H9 (cell line): ENCODE results near the gene KHNYN. TPM values are rescaled to one million over a fixed set of nuclear protein-coding genes. Genes with fewer than 3 reads are reported as not detected.

Source experiments
- DNase-seq: peaks from one replicate; pipeline ENCODE4 v3.0.0-alpha.2; 2017
- H2AFZ ChIP-seq: one replicate; pipeline ENCODE4 v1.6.1; 2013; ENCODE audit warnings: mild to moderate bottlenecking, low read length, control low read depth, moderate library complexity
- H2AK5ac ChIP-seq: 2 replicates; pipeline ENCODE4 v1.6.1; 2013; ENCODE audit warnings: low read length, control low read depth, mixed read lengths; ENCODE audit not compliant: insufficient read length
- H2BK120ac ChIP-seq: one replicate; pipeline ENCODE4 v1.6.1; 2013; ENCODE audit warnings: low read depth, mild to moderate bottlenecking, low read length, control low read depth, inconsistent platforms; ENCODE audit not compliant: poor library complexity, severe bottlenecking
- H2BK12ac ChIP-seq: 2 replicates; pipeline ENCODE4 v1.6.1; 2013; ENCODE audit warnings: low read length, control low read depth, mixed read lengths, low read depth; ENCODE audit not compliant: insufficient read length
- H2BK15ac ChIP-seq: 2 replicates; pipeline ENCODE4 v1.6.1; 2013; ENCODE audit warnings: low read depth, low read length, control low read depth
- H2BK20ac ChIP-seq: one replicate; pipeline ENCODE4 v1.6.1; 2013; ENCODE audit warnings: low read depth, mild to moderate bottlenecking, low read length, control low read depth, inconsistent platforms; ENCODE audit not compliant: poor library complexity, severe bottlenecking
- H2BK5ac ChIP-seq: 2 replicates; pipeline ENCODE4 v1.6.1; 2013; ENCODE audit warnings: low read length, control low read depth, mixed read lengths; ENCODE audit not compliant: insufficient read length
- H3K14ac ChIP-seq: 2 replicates; pipeline ENCODE4 v1.6.1; 2013; ENCODE audit warnings: low read length, control low read depth; ENCODE audit not compliant: insufficient read depth
- H3K18ac ChIP-seq: 2 replicates; pipeline ENCODE4 v1.6.1; 2013; ENCODE audit warnings: low read depth, mild to moderate bottlenecking, mixed read lengths, low read length, control low read depth; ENCODE audit not compliant: insufficient read length
- H3K23ac ChIP-seq: 2 replicates; pipeline ENCODE4 v1.6.1; 2013; ENCODE audit warnings: low read length, control low read depth, mixed read lengths, low read depth; ENCODE audit not compliant: insufficient read length
- H3K23me2 ChIP-seq: 2 replicates; pipeline ENCODE4 v1.6.1; 2013; ENCODE audit warnings: low read depth, mild to moderate bottlenecking, mixed read lengths, low read length, control low read depth; ENCODE audit not compliant: insufficient read length, poor library complexity, severe bottlenecking
- H3K27ac ChIP-seq: 2 replicates; pipeline ENCODE4 v1.5.1; 2013; ENCODE audit warnings: low read length, control low read depth, mixed read lengths, low read depth; ENCODE audit not compliant: insufficient read length
- H3K27me3 ChIP-seq: 2 replicates; pipeline ENCODE4 v1.6.1; 2013; ENCODE audit warnings: low read length, control low read depth, inconsistent platforms; ENCODE audit not compliant: insufficient read depth
- H3K4ac ChIP-seq: 2 replicates; pipeline ENCODE4 v1.6.1; 2013; ENCODE audit warnings: low read depth, mild to moderate bottlenecking, control low read depth, inconsistent platforms, low read length, moderate library complexity
- H3K4me1 ChIP-seq: 2 replicates; pipeline ENCODE4 v1.6.1; 2013; ENCODE audit warnings: low read length, control low read depth, inconsistent platforms; ENCODE audit not compliant: insufficient read depth
- H3K4me2 ChIP-seq: 2 replicates; pipeline ENCODE4 v1.6.1; 2013; ENCODE audit warnings: low read length, control low read depth, mixed read lengths; ENCODE audit not compliant: insufficient read length, insufficient read depth
- H3K56ac ChIP-seq: 2 replicates; pipeline ENCODE4 v1.6.1; 2013; ENCODE audit warnings: low read depth, mild to moderate bottlenecking, mixed read lengths, low read length, control low read depth; ENCODE audit not compliant: insufficient read length
- H3K79me1 ChIP-seq: 2 replicates; pipeline ENCODE4 v1.6.1; 2013; ENCODE audit warnings: low read depth, mild to moderate bottlenecking, moderate library complexity, low read length, control low read depth, inconsistent platforms; ENCODE audit not compliant: insufficient read depth, poor library complexity, severe bottlenecking
- H3K79me2 ChIP-seq: 2 replicates; pipeline ENCODE4 v1.6.1; 2013; ENCODE audit warnings: low read length, control low read depth, inconsistent platforms; ENCODE audit not compliant: insufficient read depth
- H3K9ac ChIP-seq: 2 replicates; pipeline ENCODE4 v1.6.1; 2013; ENCODE audit warnings: low read length, control low read depth, mixed read lengths; ENCODE audit not compliant: insufficient read length; ENCODE audit errors: extremely low read depth
- H3K9me3 ChIP-seq: one replicate; pipeline ENCODE4 v1.6.1; 2013; ENCODE audit warnings: low read depth, low read length, inconsistent platforms; ENCODE audit not compliant: control insufficient read depth
- H3T11ph ChIP-seq: one replicate; pipeline ENCODE4 v1.6.1; 2013; ENCODE audit warnings: mild to moderate bottlenecking, low read length, control low read depth, inconsistent platforms
- H4K20me1 ChIP-seq: one replicate; pipeline ENCODE4 v1.6.1; 2013; ENCODE audit not compliant: control insufficient read depth, insufficient read length, insufficient read depth
- H4K5ac ChIP-seq: 2 replicates; pipeline ENCODE4 v1.6.1; 2013; ENCODE audit warnings: low read depth, mild to moderate bottlenecking, mixed read lengths, low read length, control low read depth; ENCODE audit not compliant: insufficient read length
- H4K8ac ChIP-seq: replicated peaks from 2 replicates; pipeline ENCODE4 v1.6.1; 2013; ENCODE audit warnings: low read length, control low read depth, mixed read lengths, low read depth; ENCODE audit not compliant: insufficient read length
- H4K91ac ChIP-seq: 2 replicates; pipeline ENCODE4 v1.6.1; 2013; ENCODE audit warnings: low read depth, mild to moderate bottlenecking, moderate library complexity, mixed read lengths, low read length, control low read depth; ENCODE audit not compliant: insufficient read length
- H3K27ac Mint-ChIP-seq, 3 experiments: 2 replicates in 2 of 3; 3 replicates in 1 of 3; pipeline ENCODE4 v1.8.0; 2020 to 2021; ENCODE audit warnings: mixed read lengths in 3 of 3, mild to moderate bottlenecking in 1 of 3, moderate library complexity in 1 of 3
- H3K27me3 Mint-ChIP-seq: 2 replicates; pipeline ENCODE4 v1.8.0; 2021; ENCODE audit warnings: low read depth, mild to moderate bottlenecking, moderate library complexity, mixed read lengths
- H3K36me3 Mint-ChIP-seq, 3 experiments: 2 replicates in 2 of 3; 3 replicates in 1 of 3; pipeline ENCODE4 v1.8.0; 2020 to 2021; ENCODE audit warnings: low read depth in 3 of 3, mixed read lengths in 3 of 3; ENCODE audit not compliant: insufficient read depth in 1 of 3
- H3K4me1 Mint-ChIP-seq, 2 experiments: 2 replicates each; pipeline ENCODE4 v1.8.0; 2020; ENCODE audit warnings: mixed read lengths in 2 of 2
- H3K4me3 Mint-ChIP-seq, 2 experiments: 2 replicates in 1 of 2; 3 replicates in 1 of 2; pipeline ENCODE4 v1.8.0; 2020 to 2021; ENCODE audit warnings: mild to moderate bottlenecking in 2 of 2, mixed read lengths in 2 of 2, moderate library complexity in 1 of 2
- H3K9me3 Mint-ChIP-seq, 2 experiments: 2 replicates in 1 of 2; 3 replicates in 1 of 2; pipeline ENCODE4 v1.8.0; 2020; ENCODE audit warnings: mild to moderate bottlenecking in 2 of 2, mixed read lengths in 2 of 2, moderate library complexity in 1 of 2
- WGBS: extraction: QIAGEN DNeasy Blood & Tissue Kit; methylation state at CpG from one replicate; pipeline ENCODE4 v1.1.7; 2013; ENCODE audit warnings: missing lambda C conversion rate, low lambda C conversion rate, mixed read lengths; ENCODE audit not compliant: insufficient read length; ENCODE audit errors: extremely low coverage; 5-methylcytosine and 5-hydroxymethylcytosine counted together
- total RNA-seq: library from RNA; stranded (reverse); gene quantifications from 2 replicates; pipeline ENCODE4 v1.2.1, GENCODE V29; 2021
- TF ChIP-seq, protein P1 (sequence below): fragments of 200-600 bp; sonication (generic); conservative IDR thresholded peaks from 3 replicates; pipeline ENCODE4 v1.8.0; 2021; ENCODE audit warnings: antibody characterized with exemption, mild to moderate bottlenecking

Gene KHNYN
- total RNA-seq, 1 experiment from 2014 or later, result 30.0 TPM

DNA sequence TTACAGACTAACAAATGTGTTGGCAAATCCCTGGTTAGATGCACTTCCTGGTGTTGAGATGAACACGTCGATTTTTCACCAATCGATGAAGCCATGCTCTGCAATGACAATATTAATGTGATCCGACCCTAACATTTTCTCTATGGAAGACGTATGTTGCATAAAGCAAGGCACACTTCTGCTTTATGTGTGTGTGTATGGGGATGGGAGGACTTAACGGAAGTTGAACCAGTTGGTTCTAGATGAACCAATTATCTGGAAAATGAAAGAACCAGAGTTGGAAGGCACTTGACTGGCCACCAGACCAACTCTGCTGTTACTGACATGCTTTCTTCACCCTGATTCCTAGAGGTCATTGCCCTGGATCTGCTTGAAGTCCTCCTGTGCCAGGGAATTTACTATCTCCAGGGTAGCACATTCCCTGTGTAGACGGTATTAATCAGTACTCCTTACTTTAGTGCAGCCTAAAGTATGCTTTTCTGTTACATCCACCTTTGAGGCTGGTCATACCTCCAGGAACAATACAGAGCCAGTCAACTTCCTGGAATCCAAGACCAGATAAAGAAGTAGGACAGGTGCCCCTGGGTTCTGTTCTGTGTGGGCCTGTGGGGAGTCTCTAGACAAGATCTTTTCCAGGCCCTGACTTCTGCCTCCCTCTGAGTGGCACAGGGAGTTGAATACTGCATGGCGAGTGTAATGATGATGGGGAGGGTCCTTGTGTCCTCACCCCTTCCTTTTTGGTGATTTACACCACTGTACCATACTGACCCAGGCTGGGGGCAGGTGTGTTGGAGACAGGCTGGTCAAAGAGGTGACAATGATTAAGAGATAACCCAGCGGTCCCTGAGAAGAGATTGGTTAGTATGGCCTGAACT is 8.7 kb downstream of the KHNYN start:
- Mint-ChIP-seq H3K9me3 (no peaks in the 10 kb centered on the region; a peak in 1 of 5 replicates), H3K27me3 (no peaks in the 10 kb centered on the region; the same call in 1 of the 2 replicates), H3K36me3 (peaks cover 19 to 52% (median 48%) of the 10 kb centered on the region in 3 experiments), H3K4me1 (peaks cover 14% of the 10 kb centered on the region in 2 experiments), H3K4me3 (peak overlapping the region in 1 of 2 experiments; percentile 13; a peak in 1 of 5 replicates), H3K27ac (no peak overlapping the region)
- Histone ChIP-seq H3K18ac (no peak overlapping the region), H4K20me1 (no peaks in the 10 kb centered on the region), H2AK5ac (no peak overlapping the region), H2BK20ac (no peak overlapping the region), H3T11ph (no peak overlapping the region), H2BK12ac (no peak overlapping the region), H3K14ac (no peak overlapping the region), H4K5ac (no peak overlapping the region), H3K79me1 (peaks cover 2% of the 10 kb centered on the region), H3K23ac (no peak overlapping the region), H3K56ac (no peak overlapping the region), H3K9ac (no peak overlapping the region), H3K9me3 (no peaks in the 10 kb centered on the region), H2BK5ac (no peak overlapping the region), H3K4me2 (no peak overlapping the region), H3K27ac (no peak overlapping the region), H3K4ac (no peak overlapping the region), H3K4me1 (no peaks in the 10 kb centered on the region), H2BK120ac (no peak overlapping the region), H3K23me2 (peaks cover 10% of the 10 kb centered on the region), H2BK15ac (no peak overlapping the region), H3K27me3 (no peaks in the 10 kb centered on the region), H3K79me2 (no peaks in the 10 kb centered on the region), H4K8ac (no peak overlapping the region), H2AFZ (no peak overlapping the region), H4K91ac (no peak overlapping the region)
- TF ChIP-seq, protein P1, sequence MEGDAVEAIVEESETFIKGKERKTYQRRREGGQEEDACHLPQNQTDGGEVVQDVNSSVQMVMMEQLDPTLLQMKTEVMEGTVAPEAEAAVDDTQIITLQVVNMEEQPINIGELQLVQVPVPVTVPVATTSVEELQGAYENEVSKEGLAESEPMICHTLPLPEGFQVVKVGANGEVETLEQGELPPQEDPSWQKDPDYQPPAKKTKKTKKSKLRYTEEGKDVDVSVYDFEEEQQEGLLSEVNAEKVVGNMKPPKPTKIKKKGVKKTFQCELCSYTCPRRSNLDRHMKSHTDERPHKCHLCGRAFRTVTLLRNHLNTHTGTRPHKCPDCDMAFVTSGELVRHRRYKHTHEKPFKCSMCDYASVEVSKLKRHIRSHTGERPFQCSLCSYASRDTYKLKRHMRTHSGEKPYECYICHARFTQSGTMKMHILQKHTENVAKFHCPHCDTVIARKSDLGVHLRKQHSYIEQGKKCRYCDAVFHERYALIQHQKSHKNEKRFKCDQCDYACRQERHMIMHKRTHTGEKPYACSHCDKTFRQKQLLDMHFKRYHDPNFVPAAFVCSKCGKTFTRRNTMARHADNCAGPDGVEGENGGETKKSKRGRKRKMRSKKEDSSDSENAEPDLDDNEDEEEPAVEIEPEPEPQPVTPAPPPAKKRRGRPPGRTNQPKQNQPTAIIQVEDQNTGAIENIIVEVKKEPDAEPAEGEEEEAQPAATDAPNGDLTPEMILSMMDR, result no peak
- no peak for DNase-seq
- no CpG with 5 or more reads among the region's 9 CpGs for WGBS
